Brain microvascular endothelial cell (primary cell): ENCODE measurements around the gene ZSCAN20.
A peak's percentile ranks its signal among the peaks of the same experiment; 100 is the strongest.

Experiments
- DNase-seq: peaks from one replicate; pipeline ENCODE4 v3.0.0-alpha.2; 2020
- H3K27ac ChIP-seq: fragments of 250-450 bp; sonication (Bioruptor Pico); 2 replicates; pipeline ENCODE4 v1.5.1; 2020; ENCODE audit warnings: mild to moderate bottlenecking, moderate library complexity
- H3K27me3 ChIP-seq: fragments of 250-450 bp; sonication (Bioruptor Pico); replicated peaks from 2 replicates; pipeline ENCODE4 v1.5.1; 2020; ENCODE audit warnings: mild to moderate bottlenecking
- H3K36me3 ChIP-seq: fragments of 250-450 bp; sonication (Bioruptor Pico); replicated peaks from 2 replicates; pipeline ENCODE4 v1.5.1; 2020; ENCODE audit warnings: mild to moderate bottlenecking
- H3K4me3 ChIP-seq: 2 replicates; pipeline ENCODE4 v1.5.1; 2011; ENCODE audit warnings: low read depth, mild to moderate bottlenecking, control low read depth, low read length, moderate library complexity
- in situ Hi-C: cut with HindIII; loops from 2 replicates; pipeline ENCODE4 v1.10.0; 2017; ENCODE audit warnings: low sequenced_read_pairs, low pct_ligation_motif_present
- TF ChIP-seq, protein P1 (sequence below): IDR thresholded peaks from 2 replicates; pipeline ENCODE4 v1.5.1; 2011; ENCODE audit warnings: low read depth, mild to moderate bottlenecking, moderate library complexity, low read length, control low read depth, inconsistent platforms; ENCODE audit errors: missing control alignments

The ZSCAN20 gene

GRCh38 chr1:33468531-33468930 lies 3.9 kb upstream of the ZSCAN20 start:
- DNase-seq, result peak; percentile 32
- in situ Hi-C loops, result no loop called here

GRCh38 chr1:33468967-33469366 lies 3.5 kb upstream of the ZSCAN20 start:
- no peak for DNase-seq
- in situ Hi-C loops, result no loop called here
- TF ChIP-seq, protein P1, sequence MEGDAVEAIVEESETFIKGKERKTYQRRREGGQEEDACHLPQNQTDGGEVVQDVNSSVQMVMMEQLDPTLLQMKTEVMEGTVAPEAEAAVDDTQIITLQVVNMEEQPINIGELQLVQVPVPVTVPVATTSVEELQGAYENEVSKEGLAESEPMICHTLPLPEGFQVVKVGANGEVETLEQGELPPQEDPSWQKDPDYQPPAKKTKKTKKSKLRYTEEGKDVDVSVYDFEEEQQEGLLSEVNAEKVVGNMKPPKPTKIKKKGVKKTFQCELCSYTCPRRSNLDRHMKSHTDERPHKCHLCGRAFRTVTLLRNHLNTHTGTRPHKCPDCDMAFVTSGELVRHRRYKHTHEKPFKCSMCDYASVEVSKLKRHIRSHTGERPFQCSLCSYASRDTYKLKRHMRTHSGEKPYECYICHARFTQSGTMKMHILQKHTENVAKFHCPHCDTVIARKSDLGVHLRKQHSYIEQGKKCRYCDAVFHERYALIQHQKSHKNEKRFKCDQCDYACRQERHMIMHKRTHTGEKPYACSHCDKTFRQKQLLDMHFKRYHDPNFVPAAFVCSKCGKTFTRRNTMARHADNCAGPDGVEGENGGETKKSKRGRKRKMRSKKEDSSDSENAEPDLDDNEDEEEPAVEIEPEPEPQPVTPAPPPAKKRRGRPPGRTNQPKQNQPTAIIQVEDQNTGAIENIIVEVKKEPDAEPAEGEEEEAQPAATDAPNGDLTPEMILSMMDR, result no peak
- no peaks in the 10 kb centered on the region for H3K27me3 ChIP-seq
- H3K27ac ChIP-seq, result no peak overlapping the region
- H3K36me3 ChIP-seq, result no peaks in the 10 kb centered on the region
- H3K4me3 ChIP-seq, result no peak overlapping the region

More at GRCh38 chr1:33468531-33468930, 3.9 kb upstream of the ZSCAN20 start:
- TF ChIP-seq, protein P1, result no peak
- no peaks in the 10 kb centered on the region for H3K36me3 ChIP-seq
- H3K4me3 ChIP-seq, result no peak overlapping the region
- H3K27ac ChIP-seq, result no peak overlapping the region
- no peaks in the 10 kb centered on the region for H3K27me3 ChIP-seq

- TF ChIP-seq, protein P1, result no peak
- no peak overlapping the region for H3K27ac ChIP-seq
- no peak for DNase-seq
- in situ Hi-C loops, result no loop called here
- no peaks in the 10 kb centered on the region for H3K27me3 ChIP-seq
- no peak overlapping the region for H3K4me3 ChIP-seq
- no peaks in the 10 kb centered on the region for H3K36me3 ChIP-seq
Observed at GRCh38 chr1:33469691-33470090, 2.8 kb upstream of the ZSCAN20 start.

DNA sequence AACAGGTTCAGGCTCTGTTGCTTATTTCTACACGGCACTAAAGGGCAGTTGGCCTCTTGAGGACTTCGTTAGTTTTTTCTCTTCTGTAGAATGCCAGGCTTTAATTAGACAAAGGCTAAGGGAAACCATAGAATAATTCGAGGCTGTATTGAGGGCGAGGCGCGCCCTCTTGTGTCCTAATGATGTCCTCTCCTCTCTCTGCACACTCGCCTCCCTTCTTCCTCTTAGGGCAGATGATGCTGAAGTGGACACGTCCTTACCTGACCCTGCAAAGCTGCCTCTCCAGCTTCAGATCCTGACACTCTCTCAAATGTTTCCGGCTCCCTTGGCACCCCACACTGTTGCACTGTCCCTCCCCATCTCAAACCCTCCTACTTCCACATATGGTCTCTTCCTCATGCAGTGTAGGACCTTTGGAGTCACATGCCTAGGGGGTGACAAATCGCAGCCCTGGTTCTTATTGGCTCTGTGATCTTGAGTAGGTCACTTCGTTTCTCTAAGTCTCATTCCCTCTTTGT lies 1.9 kb upstream of the ZSCAN20 start:
- H3K36me3 ChIP-seq, result no peaks in the 10 kb centered on the region

GRCh38 chr1:33471416-33471815 lies 1.0 kb upstream of the ZSCAN20 start:
- TF ChIP-seq, protein P1, result no peak
- no peak for DNase-seq
- H3K4me3 ChIP-seq, result no peak overlapping the region
- H3K27me3 ChIP-seq, result no peaks in the 10 kb centered on the region
- in situ Hi-C loops, result no loop called here
- no peak overlapping the region for H3K27ac ChIP-seq
- no peaks in the 10 kb centered on the region for H3K36me3 ChIP-seq

More for the DNA sequence above, 1.9 kb upstream of the ZSCAN20 start:
- DNase-seq, result peak; percentile 85
- Histone ChIP-seq H3K4me3 (no peak overlapping the region), H3K27ac (no peak overlapping the region), H3K27me3 (no peaks in the 10 kb centered on the region)
- TF ChIP-seq, protein P1, result peak; percentile 89
- in situ Hi-C loops, result no loop called here

GRCh38 chr1:33473900-33474299 lies 1.5 kb downstream of the ZSCAN20 start:
- Histone ChIP-seq H3K36me3 (no peaks in the 10 kb centered on the region), H3K4me3 (no peak overlapping the region), H3K27ac (no peak overlapping the region), H3K27me3 (no peaks in the 10 kb centered on the region)
- TF ChIP-seq, protein P1, result no peak
- in situ Hi-C loops, result no loop called here
- no peak for DNase-seq
